HG03457 (cell line): ENCODE measurements around the gene IGSF9B.

ENCODE experiments used
- ATAC-seq: cut with Tn5 transposase; IDR thresholded peaks from one replicate; pipeline ENCODE4 v1.9.1; 2021; ENCODE audit warnings: moderate number of reproducible peaks; ENCODE audit not compliant: unreplicated experiment

The IGSF9B gene

DNA sequence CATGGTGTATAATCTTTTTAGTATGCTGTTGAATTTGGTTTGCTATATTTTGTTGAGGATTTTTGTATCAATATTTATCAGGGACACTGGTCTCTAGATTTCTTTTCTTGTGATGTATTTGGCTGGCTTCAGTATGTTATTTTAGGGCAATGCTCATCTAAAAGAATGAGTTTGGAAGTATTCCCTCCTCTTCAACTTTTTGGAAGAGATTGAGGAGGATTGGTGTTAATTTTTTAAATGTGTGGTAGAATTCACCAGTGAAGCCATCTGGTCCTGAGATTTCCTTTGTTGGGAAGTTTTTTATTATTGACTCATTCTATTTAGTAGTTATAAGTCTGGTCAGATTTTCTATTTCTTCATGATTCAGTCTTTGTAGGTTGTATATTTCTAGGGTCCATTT is 89.3 kb downstream of the IGSF9B start:
- ATAC-seq = no peak

DNA sequence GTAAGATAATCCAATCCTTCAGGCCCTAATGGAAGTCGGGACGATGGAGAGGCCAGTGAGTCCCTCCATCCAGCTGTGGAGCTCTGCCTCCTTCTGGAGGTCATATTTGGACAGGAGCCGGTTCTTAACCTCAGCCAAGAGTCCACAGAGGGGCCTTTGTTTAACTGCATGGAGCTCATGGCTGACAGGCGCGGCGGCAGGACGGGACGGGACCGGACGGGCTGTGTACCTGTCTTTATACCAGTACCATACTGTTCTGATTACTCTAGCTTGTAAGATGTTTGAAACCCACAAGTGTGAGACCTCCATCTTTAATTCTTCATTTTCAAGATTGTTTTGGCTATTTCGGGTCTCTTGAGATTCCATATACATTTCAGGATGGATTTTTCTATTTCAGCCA is 91.3 kb downstream of the IGSF9B start:
- no peak for ATAC-seq

DNA sequence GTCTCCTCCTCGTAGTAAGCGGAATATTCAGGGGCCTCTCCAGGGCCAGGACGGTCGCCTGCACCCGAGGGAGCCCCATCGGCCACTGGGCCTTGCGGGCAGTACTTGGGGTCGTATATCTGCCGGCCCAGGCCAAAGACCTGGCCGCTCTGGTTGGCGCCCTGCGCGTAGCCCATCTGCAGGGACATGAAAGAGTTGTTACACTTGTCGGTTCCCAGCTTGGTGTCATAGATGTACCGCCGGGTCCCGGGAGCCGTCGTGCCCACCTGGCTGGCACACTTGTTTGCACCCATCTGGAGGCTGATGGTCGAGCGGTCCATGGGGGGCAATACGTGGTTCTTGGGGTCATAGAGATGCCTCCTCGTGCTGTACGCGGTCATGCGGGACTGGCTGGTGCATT is 92.0 kb downstream of the IGSF9B start:
- no peak for ATAC-seq

DNA sequence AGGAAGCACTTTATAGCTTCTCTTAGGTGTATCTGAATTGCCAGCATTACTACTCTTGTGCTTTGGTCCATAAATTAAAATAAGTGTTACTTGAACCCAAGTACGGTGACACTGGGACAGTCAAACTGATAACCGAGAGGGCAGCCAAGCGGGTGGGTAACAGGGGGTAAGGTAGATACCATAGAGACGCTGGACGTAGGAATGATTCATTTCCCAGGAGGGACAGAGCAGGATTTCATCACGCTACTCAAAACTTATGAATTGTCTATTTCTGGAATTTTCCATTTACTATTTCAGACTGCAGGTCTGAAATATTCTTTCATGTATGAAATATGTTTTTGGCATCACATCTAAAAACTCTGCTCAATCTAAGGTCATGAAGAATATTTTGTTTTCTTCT is 96.6 kb downstream of the IGSF9B start:
- ATAC-seq = no peak
